ENCODE measurements around the gene UBFD1.

DNA sequence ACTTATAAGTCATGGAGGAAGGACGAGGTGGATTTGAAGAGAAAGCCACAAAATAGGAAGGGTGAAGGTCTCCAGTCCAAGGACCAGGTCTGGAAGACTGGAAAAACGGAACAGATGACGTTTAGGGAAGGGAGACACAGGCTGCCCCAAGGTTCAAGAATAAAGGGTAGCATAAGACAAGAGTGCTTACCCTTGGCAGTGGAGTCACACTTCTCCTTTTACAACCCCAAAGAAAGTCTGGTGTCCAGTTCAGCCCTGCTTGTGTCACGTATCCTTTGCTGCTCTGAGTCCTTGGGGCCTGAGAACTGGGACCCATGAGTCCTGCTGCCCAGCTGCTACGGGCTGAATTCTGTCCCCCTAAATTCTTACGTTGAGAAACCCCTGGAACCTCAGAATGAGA, 34.2 kb upstream of the UBFD1 start:
- no peak for TF ChIP-seq CTCF (IDR thresholded peaks at IDR 0.05 in 2 of 3, conservative IDR thresholded peaks at IDR 0.05 in 1 of 3; ENCODE audit: control insufficient read depth in 2 of 3, extremely low read depth in 1 of 3, insufficient read depth in 1 of 3, low read depth in 3 of 3, low read length in 3 of 3)
- no peak for TF ChIP-seq POLR2A (IDR thresholded peaks at IDR 0.05; ENCODE audit: low read depth, low read length)
- TF ChIP-seq, protein P1, sequence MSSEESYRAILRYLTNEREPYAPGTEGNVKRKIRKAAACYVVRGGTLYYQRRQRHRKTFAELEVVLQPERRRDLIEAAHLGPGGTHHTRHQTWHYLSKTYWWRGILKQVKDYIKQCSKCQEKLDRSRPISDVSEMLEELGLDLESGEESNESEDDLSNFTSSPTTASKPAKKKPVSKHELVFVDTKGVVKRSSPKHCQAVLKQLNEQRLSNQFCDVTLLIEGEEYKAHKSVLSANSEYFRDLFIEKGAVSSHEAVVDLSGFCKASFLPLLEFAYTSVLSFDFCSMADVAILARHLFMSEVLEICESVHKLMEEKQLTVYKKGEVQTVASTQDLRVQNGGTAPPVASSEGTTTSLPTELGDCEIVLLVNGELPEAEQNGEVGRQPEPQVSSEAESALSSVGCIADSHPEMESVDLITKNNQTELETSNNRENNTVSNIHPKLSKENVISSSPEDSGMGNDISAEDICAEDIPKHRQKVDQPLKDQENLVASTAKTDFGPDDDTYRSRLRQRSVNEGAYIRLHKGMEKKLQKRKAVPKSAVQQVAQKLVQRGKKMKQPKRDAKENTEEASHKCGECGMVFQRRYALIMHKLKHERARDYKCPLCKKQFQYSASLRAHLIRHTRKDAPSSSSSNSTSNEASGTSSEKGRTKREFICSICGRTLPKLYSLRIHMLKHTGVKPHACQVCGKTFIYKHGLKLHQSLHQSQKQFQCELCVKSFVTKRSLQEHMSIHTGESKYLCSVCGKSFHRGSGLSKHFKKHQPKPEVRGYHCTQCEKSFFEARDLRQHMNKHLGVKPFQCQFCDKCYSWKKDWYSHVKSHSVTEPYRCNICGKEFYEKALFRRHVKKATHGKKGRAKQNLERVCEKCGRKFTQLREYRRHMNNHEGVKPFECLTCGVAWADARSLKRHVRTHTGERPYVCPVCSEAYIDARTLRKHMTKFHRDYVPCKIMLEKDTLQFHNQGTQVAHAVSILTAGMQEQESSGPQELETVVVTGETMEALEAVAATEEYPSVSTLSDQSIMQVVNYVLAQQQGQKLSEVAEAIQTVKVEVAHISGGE (CRISPR knock-in tag; IDR thresholded peaks at IDR 0.05): no peak
- TF ChIP-seq EZH2 (IDR thresholded peaks at IDR 0.05; ENCODE audit: borderline replicate concordance, control insufficient read depth, low read depth, low read length): no peak
- no peak for TF ChIP-seq BCL11A (IDR thresholded peaks at IDR 0.05; ENCODE audit: low read depth, low read length)
- TF ChIP-seq ZBED1 (IDR thresholded peaks at IDR 0.05; ENCODE audit: borderline replicate concordance): no peak
- no peak for TF ChIP-seq YY1 (IDR thresholded peaks at IDR 0.05; ENCODE audit: low read depth, low read length)
- TF ChIP-seq BACH1 (IDR thresholded peaks at IDR 0.05; ENCODE audit: borderline replicate concordance): no peak
- TF ChIP-seq YBX1 (IDR thresholded peaks at IDR 0.05): no peak
- TF ChIP-seq RAD21 (IDR thresholded peaks at IDR 0.05; ENCODE audit: insufficient read depth, low read depth, low read length): no peak
- TF ChIP-seq NFIC (IDR thresholded peaks at IDR 0.05; ENCODE audit: low read depth, low read length): no peak
- no peak for TF ChIP-seq CHD1 (IDR thresholded peaks at IDR 0.05; ENCODE audit: low read depth, low read length)
